Activated CD4-positive, alpha-beta T cell treated with anti-CD3 and anti-CD28 coated beads, Interleukin-2, amount 50 U/mL, for 16 hours (primary cell): Measurements from ENCODE around the gene ADAMTSL5.
"Not testable (repeated sequence)": the region's sequence is repeated elsewhere in the genome, so short reads cannot be mapped to it uniquely, and the experiment has no call there.

ENCODE experiments used
- DNase-seq: peaks from one replicate; pipeline ENCODE4 v3.0.0-alpha.2; 2020

Gene ADAMTSL5

GRCh38 chr19:1477056-1477455 lies 35.8 kb downstream of the ADAMTSL5 start:
- not testable (repeated sequence) for DNase-seq

DNA sequence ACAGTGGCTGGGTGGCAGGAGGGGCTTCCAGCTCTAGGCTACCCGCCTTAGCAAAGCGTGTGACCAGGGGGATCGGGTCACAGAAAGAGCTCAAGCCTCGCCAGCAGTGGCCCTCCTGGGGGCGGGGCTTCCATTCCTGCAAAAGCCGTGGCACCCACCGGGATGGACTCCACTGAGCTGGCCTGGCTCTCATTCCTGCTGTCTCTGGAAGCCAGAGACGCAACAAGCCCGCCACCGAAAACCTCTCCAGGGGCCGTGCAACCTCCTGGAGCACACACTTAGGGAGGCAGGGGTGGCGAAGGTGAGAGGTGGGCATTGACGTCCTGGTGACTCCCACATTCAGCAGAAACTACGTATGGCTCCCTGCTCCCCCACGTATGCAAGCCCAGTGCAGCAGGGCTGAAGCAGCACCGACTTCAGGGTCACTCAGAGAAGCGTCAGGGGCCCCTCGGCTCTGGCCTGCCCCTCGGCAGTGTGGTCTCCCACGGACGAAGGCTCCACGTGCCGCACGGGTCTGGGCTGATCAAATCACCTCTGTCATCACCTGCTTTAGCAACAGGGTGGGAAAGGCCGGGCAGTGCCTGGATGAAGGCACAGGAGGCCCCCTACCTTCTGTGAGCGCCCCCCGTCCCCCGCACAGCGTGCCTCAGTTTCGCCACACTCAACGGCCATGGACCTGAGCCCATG lies 36.9 kb downstream of the ADAMTSL5 start:
- no peak for DNase-seq

GRCh38 chr19:1474765-1475351 lies 38.0 kb downstream of the ADAMTSL5 start:
- DNase-seq: no peak

DNA sequence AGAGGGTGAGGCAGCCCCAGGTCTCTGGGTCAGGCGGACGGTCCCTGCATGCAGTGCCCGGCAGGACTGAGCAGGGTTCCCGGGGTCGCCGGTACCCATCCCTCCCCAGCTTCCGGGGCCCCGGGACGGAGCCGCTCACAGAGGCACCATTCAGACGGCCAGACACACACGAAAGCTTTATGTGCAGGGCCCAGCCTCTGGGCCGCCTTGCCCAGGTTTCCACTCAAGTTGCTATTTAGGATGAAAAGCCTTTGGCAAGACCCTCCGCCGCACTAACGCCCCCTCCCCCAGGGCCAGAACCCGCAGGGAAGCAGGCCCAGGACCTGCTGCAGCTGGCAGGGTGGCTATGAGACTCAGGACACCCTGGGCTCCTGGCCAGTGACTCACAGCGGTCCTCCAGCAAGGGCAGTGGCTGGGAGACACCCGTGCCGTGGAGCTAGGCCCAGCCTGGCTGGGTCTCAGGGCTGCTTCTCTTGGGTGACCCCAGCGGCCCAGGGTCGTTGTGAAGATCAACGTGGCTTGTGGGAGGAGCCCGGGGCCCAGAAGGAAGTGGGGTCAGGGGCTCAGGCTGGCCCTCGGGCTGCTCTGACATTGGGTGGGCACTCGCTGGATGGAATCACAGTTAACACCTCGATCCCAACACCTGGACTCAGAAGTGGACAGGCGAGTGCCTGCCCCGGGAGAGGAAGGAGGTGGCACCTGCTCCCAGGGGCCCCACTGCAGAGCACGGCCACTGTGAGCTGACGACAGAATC lies 38.6 kb downstream of the ADAMTSL5 start:
- DNase-seq: no peak

GRCh38 chr19:1473085-1473851 lies 39.6 kb downstream of the ADAMTSL5 start:
- no peak for DNase-seq

DNA sequence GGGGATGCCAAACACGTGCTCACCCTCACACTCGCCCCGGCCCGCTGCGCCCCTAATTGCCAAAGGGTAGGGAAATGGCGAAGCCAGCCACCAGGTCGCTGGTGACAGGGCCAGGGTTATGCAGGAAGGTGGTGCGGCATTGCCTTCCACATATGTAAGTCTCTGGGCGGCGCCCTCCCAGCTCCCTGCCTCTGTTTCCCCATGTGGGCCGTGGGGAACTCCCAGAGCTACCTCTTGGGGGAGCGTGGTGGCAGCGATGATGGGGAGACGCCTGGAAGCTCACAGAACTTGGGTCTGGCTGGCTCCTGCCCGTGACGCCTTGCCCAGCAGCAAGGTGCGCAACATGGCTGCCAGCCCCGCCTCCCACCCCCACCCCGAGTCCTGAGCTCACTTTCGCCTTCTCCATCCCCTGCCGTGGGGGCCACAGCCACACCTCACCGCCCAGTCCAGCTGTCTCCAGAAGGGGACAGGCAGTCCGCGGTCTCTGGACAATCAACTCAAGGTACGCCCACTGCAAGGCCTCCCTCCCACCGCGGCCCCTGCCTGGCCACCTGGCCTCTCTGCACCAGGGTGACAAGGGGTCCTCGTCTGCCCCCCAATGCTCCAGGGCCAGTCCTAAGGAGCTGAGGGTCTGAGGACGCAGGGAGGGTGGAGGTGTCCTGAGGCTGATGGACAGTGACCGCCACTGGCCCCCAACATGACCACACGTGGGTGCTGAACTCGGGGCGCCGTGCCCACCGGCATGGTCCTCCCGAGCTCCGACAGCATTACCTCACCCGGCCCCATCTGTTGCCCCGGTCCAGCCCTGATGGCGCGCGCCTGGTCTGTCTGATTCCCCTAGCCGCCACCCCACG lies 40.4 kb downstream of the ADAMTSL5 start:
- no peak for DNase-seq

- no peak for DNase-seq
These were observed 41.2 kb downstream of the ADAMTSL5 start for GRCh38 chr19:1471515-1472160.

DNA sequence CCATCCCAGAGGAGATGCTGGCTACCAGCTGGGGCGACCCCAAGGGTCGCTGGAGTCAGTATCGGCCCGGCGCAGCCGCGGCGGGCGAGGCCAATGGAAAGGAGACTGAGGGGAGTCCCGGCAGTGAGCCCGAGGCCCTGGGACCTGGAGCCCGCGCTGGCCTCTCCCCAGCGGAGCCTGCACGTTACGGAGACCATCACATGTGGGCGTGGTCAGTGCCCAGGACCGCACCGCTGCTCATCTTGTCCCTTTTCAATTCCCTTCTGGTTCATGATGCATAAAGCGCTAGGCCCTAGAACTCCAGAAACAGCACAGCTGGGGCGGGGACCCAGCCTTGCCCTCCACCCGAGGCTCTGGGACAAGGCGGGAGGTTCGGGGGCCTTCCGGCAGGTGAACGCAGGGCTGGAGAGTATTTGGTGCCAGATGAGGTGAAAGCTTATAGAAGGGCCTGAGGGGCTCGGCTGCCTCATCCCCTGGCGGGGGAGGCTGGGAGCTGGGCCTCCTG lies 41.8 kb downstream of the ADAMTSL5 start:
- DNase-seq: no peak

DNA sequence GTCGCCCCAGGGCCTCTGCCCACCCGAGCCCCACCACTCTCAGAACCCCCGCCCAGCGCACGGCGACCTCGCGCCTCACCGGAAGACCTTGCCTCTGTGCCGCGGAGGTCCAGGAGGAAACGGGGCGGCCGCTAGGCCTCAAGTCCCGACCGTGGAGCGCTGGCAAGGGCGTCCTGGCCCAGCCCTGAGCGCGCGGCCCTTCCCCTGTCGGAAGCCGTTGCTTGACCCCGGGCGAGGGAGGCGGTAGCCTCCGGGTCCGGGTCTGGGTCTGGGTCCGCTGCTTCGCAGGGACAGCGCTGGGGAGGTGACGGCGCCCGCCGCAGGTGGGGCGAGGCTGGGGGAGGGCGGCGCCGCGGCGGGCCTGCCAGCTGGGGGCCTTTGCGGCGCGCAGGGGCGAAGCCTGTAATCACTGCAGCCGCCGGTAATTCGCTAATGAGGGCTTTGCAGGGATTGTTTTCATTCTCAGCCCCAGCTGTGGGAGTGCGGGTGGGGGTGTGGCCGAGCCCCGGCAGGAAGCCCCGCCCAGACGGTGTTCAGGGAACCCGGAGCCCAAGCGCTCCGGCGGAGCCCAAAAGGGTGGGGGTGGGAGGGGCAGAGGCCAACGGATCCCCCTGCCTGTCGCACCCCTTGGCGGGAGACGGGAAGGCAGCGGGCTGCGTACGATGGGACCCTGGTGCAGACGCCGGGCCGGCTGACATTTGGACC lies 42.4 kb downstream of the ADAMTSL5 start:
- peak; percentile 72 for DNase-seq

- no peak for DNase-seq
These were observed 42.8 kb downstream of the ADAMTSL5 start for GRCh38 chr19:1470055-1470304.

DNA sequence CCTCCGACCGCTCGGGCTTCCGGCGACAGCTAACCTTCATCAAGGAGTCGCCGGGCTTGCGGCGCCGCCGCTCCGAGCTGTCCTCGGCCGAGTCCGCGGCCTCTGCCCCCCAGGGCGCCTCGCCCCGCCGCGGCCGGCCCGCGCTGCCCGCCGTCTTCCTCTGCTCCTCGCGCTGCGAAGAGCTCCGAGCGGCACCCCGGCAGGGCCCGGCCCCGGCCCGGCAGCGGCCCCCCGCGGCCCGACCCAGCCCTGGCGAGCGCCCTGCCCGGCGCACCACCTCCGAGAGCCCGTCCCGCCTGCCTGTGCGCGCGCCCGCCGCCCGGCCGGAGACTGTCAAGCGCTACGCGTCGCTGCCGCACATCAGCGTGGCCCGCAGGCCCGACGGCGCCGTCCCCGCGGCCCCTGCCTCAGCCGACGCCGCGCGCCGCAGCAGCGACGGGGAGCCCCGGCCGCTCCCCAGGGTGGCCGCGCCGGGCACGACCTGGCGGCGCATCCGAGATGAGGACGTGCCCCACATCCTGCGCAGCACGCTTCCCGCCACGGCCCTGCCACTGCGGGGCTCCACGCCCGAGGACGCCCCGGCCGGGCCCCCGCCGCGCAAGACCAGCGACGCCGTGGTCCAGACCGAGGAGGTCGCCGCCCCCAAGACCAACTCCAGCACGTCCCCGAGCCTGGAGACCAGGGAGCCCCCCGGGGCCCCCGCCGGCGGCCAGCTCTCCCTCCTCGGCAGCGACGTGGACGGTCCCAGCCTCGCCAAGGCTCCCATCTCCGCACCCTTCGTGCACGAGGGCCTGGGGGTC lies 43.4 kb downstream of the ADAMTSL5 start:
- DNase-seq: no peak

DNA sequence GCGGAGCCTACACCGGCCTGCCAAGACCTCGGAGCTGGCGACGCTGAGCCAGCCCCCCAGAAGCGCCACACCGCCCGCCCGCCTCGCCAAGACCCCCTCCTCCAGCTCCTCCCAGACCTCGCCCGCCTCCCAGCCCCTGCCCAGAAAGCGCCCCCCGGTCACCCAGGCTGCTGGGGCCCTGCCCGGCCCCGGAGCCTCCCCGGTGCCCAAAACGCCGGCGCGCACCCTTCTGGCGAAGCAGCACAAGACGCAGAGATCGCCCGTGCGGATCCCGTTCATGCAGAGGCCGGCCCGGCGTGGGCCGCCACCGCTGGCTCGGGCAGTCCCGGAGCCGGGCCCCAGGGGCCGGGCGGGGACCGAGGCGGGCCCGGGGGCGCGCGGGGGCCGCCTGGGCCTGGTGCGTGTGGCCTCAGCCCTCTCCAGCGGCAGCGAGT lies 44.0 kb downstream of the ADAMTSL5 start:
- DNase-seq: peak; percentile 53

DNA sequence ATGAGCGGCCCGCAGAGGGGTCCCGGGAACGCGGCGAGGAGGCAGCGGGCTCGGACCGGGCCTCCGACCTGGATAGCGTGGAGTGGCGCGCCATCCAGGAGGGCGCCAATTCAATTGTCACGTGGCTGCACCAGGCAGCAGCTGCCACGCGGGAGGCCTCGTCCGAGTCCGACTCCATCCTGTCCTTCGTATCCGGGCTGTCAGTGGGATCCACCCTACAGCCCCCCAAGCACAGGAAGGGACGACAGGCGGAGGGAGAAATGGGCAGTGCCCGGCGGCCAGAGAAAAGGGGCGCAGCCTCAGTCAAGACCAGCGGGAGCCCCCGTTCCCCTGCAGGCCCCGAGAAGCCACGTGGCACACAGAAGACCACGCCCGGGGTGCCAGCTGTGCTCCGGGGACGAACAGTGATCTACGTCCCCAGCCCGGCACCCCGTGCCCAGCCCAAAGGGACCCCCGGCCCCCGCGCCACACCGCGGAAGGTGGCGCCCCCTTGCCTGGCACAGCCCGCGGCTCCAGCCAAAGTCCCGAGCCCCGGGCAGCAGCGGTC lies 44.5 kb downstream of the ADAMTSL5 start:
- DNase-seq: no peak

- no peak for DNase-seq
These were observed 45.1 kb downstream of the ADAMTSL5 start for GRCh38 chr19:1467490-1468273.

DNA sequence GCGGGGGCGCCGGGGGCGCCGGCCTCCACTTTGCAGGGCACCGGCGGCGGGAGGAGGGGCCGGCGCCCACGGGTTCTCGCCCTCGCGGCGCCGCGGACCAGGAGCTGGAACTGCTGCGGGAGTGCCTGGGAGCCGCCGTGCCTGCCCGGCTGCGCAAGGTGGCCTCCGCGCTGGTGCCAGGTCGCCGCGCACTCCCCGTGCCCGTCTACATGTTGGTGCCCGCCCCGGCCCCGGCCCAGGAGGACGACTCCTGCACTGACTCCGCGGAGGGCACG lies 45.7 kb downstream of the ADAMTSL5 start:
- no peak for DNase-seq

- DNase-seq: no peak
These were observed 46.2 kb downstream of the ADAMTSL5 start for GRCh38 chr19:1466461-1467214.

DNA sequence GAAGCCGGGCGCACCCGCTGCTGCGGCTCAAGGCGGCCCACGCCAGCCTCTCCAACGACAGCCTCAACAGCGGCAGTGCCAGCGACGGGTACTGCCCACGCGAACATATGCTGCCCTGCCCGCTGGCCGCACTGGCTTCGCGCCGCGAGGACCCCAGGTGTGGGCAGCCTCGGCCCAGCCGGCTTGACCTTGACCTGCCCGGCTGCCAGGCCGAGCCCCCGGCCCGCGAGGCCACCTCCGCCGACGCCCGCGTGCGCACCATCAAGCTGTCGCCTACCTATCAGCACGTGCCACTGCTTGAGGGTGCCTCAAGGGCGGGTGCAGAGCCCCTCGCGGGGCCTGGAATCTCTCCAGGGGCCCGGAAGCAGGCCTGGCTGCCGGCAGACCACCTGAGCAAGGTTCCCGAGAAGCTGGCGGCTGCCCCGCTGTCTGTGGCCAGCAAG lies 46.8 kb downstream of the ADAMTSL5 start:
- no peak for DNase-seq

DNA sequence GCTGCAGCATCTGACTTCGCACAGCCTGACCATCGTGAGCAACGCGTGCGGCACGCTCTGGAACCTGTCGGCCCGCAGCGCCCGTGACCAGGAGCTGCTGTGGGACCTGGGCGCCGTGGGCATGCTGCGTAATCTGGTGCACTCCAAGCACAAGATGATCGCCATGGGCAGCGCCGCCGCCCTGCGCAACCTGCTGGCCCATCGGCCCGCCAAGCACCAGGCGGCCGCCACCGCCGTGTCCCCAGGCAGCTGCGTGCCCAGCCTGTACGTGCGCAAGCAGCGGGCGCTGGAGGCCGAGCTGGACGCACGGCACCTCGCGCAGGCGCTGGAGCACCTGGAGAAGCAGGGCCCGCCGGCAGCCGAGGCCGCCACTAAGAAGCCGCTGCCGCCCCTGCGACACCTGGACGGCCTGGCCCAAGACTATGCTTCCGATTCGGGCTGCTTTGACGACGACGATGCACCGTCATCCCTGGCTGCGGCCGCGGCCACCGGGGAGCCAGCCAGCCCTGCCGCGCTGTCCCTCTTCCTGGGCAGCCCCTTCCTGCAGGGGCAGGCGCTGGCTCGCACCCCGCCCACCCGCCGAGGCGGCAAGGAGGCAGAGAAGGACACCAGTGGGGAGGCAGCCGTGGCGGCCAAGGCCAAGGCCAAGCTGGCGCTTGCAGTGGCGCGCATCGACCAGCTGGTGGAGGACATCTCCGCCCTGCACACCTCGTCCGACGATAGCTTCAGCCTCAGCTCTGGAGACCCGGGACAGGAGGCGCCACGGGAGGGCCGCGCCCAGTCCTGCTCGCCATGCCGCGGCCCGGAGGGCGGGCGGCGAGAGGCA lies 47.4 kb downstream of the ADAMTSL5 start:
- DNase-seq: no peak
